Transverse colon (tissue), 4 donors: ENCODE data around the gene CHRND. TPM values are rescaled to one million over a fixed set of nuclear protein-coding genes. Genes with fewer than 3 reads are reported as not detected.

Experiments used
- DNase-seq: peaks from one replicate; pipeline ENCODE4 v3.0.0-alpha.2; 2019
- H3K27ac ChIP-seq, 4 donors: fragments of 200-600 bp; sonication (generic); 2 replicates each; pipeline ENCODE4 v1.5.1; 2016 to 2018; ENCODE audit warnings: inconsistent platforms in 4 of 4
- H3K27me3 ChIP-seq: fragments of 200-600 bp; sonication (generic); 2 replicates; pipeline ENCODE4 v1.5.1; 2017; ENCODE audit warnings: inconsistent platforms
- H3K36me3 ChIP-seq, 4 donors: fragments of 200-600 bp; sonication (generic); 2 replicates each; pipeline ENCODE4 v1.5.1; 2017 to 2019; ENCODE audit warnings: inconsistent platforms in 4 of 4
- H3K4me1 ChIP-seq, 4 donors: fragments of 200-600 bp; sonication (generic); 2 replicates each; pipeline ENCODE4 v1.5.1; 2017 to 2020; ENCODE audit warnings: inconsistent platforms in 4 of 4
- H3K4me3 ChIP-seq, 4 donors: fragments of 200-600 bp; sonication (generic); 1 replicate in 1 of 4; 2 replicates in 3 of 4; pipeline versions ENCODE4 v1.5.1 to v1.6.1; 2017 to 2019; ENCODE audit warnings: inconsistent platforms in 4 of 4
- H3K9me3 ChIP-seq, 2 donors: fragments of 200-600 bp; sonication (generic); 2 replicates each; pipeline ENCODE4 v1.5.1; 2017 to 2019; ENCODE audit warnings: inconsistent platforms in 2 of 2
- EP300 ChIP-seq: sonication (generic); formaldehyde crosslinking; IDR thresholded peaks from one replicate; pipeline ENCODE4 v1.6.1; 2017; ENCODE audit warnings: antibody characterized with exemption, low read depth
- POLR2A ChIP-seq: fragments of 450-650 bp; IDR thresholded peaks from one replicate; pipeline ENCODE4 v1.6.1; 2016; ENCODE audit warnings: antibody characterized with exemption, mild to moderate bottlenecking, moderate library complexity
- POLR2AphosphoS5 ChIP-seq, 3 donors: sonication (generic); formaldehyde crosslinking; IDR thresholded peaks; one replicate each; pipeline ENCODE4 v1.6.1; 2016; ENCODE audit warnings: antibody characterized with exemption in 3 of 3
- WGBS, 2 donors: methylation state at CpG; one replicate each; pipeline ENCODE4 v1.1.5; 2018; ENCODE audit warnings: low coverage in 1 of 2; 5-methylcytosine and 5-hydroxymethylcytosine counted together
- in situ Hi-C, 4 donors: fragments of 200-750 bp; cut with MboI; loops; one replicate each; pipeline versions ENCODE4 v1.15.0 to v1.15.1; 2017; ENCODE audit warnings: low sequenced_read_pairs in 3 of 4, low pct_ligation_motif_present in 1 of 4, low pct_unique_long_range_greater_than_20kb in 1 of 4
- intact Hi-C: fragments of 100-400 bp; cut with DNase I; formaldehyde crosslinking; loops from one replicate; pipeline ENCODE4 v1.15.1; 2023; ENCODE audit warnings: low total_unique reads
- total RNA-seq, 4 donors: library from RNA; depleted of rRNA; stranded (reverse); fragments of >200 nt; gene quantifications; one replicate each; pipeline ENCODE4 v1.1.0, GENCODE V29; 2016
- TF ChIP-seq, protein P1 (sequence below), 5 experiments: fragments of 200-600 bp in 3 of 5; fragments of 450-650 bp in 2 of 5; sonication (generic) in 3 of 5; IDR thresholded peaks; 1 replicate in 2 of 5; 2 replicates in 3 of 5; pipeline ENCODE4 v1.5.1; 2016 to 2017; ENCODE audit warnings: antibody characterized with exemption in 5 of 5, inconsistent platforms in 3 of 5, mild to moderate bottlenecking in 2 of 5, moderate library complexity in 1 of 5

The CHRND gene
- total RNA-seq = not detected

DNA sequence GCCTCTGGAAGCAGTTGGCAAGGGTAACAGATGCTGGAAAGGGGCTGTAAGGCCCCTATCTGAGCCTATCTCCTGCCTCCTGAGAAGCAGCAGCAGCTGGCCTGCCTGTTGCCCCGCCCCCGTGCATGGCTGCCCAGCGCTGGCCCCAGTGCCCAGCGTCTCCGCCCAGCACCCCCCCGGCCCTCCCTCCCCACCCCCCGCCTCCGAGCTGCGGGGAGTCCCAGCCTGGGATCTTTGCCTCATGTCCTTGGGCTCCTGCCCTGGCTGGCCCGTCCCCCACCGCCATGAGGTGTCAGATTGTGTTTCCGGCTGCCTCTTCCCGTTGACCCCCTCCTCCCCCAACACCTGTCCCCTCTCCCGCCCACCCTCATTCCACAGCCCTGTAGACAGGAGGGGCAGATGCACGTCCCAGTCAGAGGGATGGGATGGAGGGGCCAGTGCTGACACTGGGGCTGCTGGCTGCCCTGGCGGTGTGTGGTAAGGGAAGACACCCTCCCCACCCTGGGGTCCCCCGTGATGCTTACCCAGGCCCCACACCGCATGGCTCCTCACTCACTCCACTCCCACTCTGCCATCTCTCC is at the start of gene CHRND:
TSS of gene CHRND (plus strand) at position 370 of the 581 bp plus-strand sequence. CDS start at position 426, 56 bp downstream.
- Histone ChIP-seq H3K9me3 (no peaks in the 10 kb centered on the region), H3K27ac (no peak within 1 kb of the TSS), H3K36me3 (no peaks in the 10 kb centered on the region), H3K4me1 (peaks cover 0 to 25% (median 25%) of the 10 kb centered on the region in 4 donors), H3K4me3 (no peak within 1 kb of the TSS), H3K27me3 (peaks cover 59% of the 10 kb centered on the region)
- WGBS, 2 donors = 44% methylated on average over 9 of the region's 18 CpGs; no CpG with 5 or more reads in 1 of the 2 donors
- TF ChIP-seq EP300 (no peak), POLR2AphosphoS5 (IDR thresholded peaks at IDR 0.05) (no peak), POLR2A (no peak)
- TF ChIP-seq, protein P1, sequence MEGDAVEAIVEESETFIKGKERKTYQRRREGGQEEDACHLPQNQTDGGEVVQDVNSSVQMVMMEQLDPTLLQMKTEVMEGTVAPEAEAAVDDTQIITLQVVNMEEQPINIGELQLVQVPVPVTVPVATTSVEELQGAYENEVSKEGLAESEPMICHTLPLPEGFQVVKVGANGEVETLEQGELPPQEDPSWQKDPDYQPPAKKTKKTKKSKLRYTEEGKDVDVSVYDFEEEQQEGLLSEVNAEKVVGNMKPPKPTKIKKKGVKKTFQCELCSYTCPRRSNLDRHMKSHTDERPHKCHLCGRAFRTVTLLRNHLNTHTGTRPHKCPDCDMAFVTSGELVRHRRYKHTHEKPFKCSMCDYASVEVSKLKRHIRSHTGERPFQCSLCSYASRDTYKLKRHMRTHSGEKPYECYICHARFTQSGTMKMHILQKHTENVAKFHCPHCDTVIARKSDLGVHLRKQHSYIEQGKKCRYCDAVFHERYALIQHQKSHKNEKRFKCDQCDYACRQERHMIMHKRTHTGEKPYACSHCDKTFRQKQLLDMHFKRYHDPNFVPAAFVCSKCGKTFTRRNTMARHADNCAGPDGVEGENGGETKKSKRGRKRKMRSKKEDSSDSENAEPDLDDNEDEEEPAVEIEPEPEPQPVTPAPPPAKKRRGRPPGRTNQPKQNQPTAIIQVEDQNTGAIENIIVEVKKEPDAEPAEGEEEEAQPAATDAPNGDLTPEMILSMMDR (IDR thresholded peaks at IDR 0.05) = no peak
- no peak for DNase-seq
- in situ Hi-C loops = no loop called here
- intact Hi-C loops = no loop called here

DNA sequence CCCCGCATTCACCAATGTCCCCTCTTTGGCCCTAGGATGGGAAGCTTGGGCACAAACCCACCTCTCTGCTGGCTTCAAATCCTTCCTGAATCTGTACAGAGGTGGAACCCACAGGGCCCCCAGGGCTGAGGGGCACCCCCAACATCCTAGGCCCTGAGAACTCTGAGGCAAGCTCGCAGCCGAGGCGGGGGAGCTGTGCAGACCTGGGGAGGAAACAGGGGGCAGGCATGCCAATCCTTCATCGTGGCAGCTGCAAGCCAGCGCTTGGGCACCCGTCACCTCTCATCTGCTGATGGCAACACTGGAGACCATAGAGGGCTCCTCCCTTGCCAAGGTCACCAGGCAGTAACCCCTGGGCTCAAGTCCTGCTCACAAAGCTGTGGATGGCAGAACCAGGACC is 49.2 kb upstream of the CHRND start:
- Histone ChIP-seq H3K9me3 (peaks cover 4% of the 10 kb centered on the region in 2 donors), H3K27me3 (peaks cover 44% of the 10 kb centered on the region), H3K36me3 (no peaks in the 10 kb centered on the region), H3K4me1 (no peaks in the 10 kb centered on the region), H3K27ac (no peak overlapping the region), H3K4me3 (no peak overlapping the region)
- no peak for DNase-seq
- intact Hi-C loops = no loop called here
- 84% methylated on average over 7 of the region's 7 CpGs; no CpG with 5 or more reads in 1 of the 2 donors for WGBS, 2 donors
- TF ChIP-seq, protein P1 (IDR thresholded peaks at IDR 0.05) = no peak
- TF ChIP-seq EP300 = no peak
- no peak for TF ChIP-seq POLR2AphosphoS5 (IDR thresholded peaks at IDR 0.05)
- no peak for TF ChIP-seq POLR2A
- in situ Hi-C loops = no loop called here

DNA sequence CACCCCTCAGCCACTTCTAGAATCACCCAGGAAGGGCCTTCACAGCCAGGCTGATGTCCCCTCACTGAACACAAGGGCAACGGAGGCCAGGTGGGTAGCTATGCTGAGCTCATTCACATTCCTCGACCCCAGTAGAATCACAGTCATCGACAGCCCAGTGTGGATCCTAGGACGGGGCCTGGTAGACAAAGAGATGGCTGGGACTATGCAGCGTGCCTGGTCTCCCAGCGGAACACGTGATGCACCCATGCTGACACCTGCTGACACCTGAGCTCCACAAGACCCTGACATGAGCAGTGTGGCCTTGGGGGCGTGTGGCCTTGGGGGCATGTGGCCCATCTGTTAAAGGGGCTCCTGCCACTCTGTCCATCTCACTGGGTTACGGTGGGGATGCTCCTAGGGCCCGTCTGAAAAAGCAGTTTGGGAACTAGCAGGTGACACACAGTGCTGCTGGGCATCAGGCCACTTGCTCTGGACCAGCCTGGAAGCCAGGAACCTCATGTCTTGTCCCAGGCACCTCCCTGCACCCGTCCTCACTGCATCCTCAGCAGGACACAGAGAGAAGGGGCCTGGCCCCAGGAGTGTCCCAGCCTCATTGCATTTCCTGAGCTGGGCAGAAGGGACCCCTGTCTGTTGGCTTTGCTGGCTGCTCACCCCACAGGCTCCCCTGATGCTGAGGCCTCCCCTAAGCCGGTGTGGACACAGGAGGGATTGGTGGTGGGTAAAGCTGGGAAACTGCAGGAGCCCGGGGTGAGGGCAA is 48.0 kb upstream of the CHRND start:
- intact Hi-C loops = no loop called here
- WGBS, 2 donors = 69% methylated on average over 8 of the region's 13 CpGs; no CpG with 5 or more reads in 1 of the 2 donors
- TF ChIP-seq POLR2A (no peak), POLR2AphosphoS5 (IDR thresholded peaks at IDR 0.05) (no peak), EP300 (no peak)
- TF ChIP-seq, protein P1 (IDR thresholded peaks at IDR 0.05) = no peak

DNA sequence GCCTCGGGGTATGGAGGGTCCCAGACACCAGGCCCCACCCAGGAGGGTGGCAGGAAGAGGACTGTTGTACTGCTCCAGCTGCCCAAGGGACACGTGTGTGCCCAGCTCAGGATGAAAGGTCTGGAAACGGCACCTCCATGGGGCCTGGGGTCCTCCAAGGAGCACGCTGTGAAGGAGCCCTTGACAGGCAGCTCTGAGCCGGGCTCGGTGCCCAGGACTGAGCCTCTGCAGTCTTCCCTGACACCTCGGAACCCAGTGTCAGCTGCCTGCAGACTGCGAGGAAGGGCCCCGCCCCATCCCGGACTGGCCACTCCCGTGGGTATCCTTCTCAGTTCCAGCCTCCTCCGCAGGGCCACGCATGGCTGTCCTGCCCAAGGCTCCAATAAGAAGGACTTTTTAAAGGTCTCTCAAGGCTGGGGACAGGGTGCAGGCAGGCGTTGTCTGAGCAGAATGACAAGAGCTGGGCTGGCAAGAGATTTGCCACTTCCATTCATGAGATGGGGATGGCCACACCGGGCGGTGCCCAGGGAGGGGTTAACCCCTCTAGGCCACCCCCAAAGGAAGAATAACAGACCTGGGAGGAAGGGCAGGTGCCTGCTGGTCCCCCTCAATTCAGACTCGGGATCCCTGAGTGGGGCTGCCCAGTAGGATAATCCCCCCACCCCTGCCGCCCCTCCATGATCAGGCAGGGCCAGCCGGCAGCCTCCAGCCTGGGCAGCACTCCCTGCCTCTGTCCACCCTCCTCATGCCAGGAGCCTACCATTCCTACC is 47.2 kb upstream of the CHRND start:
- Histone ChIP-seq H3K36me3 (no peaks in the 10 kb centered on the region), H3K4me1 (no peaks in the 10 kb centered on the region), H3K9me3 (no peaks in the 10 kb centered on the region), H3K4me3 (no peak overlapping the region), H3K27me3 (peaks cover 44% of the 10 kb centered on the region), H3K27ac (no peak overlapping the region)
- no peak for TF ChIP-seq POLR2A
- TF ChIP-seq POLR2AphosphoS5 (IDR thresholded peaks at IDR 0.05) = no peak
- TF ChIP-seq, protein P1 (IDR thresholded peaks at IDR 0.05) = no peak
- no peak for TF ChIP-seq EP300
- intact Hi-C loops = no loop called here
- WGBS, 2 donors = 58% methylated on average over 18 of the region's 19 CpGs; no CpG with 5 or more reads in 1 of the 2 donors
- no peak for DNase-seq
- in situ Hi-C loops = no loop called here

More for the DNA sequence above, 48.0 kb upstream of the CHRND start:
- DNase-seq = no peak
- H3K9me3 ChIP-seq = no peaks in the 10 kb centered on the region
- H3K4me1 ChIP-seq = no peaks in the 10 kb centered on the region
- no peak overlapping the region for H3K27ac ChIP-seq
- no peak overlapping the region for H3K4me3 ChIP-seq
- H3K36me3 ChIP-seq = no peaks in the 10 kb centered on the region
- in situ Hi-C loops = no loop called here
- H3K27me3 ChIP-seq = peaks cover 44% of the 10 kb centered on the region
